Gastroesophageal sphincter (tissue), 4 donors: ENCODE results near the gene CXCL5. TPM values are rescaled to one million over a fixed set of nuclear protein-coding genes. Genes with fewer than 3 reads are reported as not detected.

Experiments
- ATAC-seq: fragments of 150-250 bp; one replicate; pipeline ENCODE4 v1.9.1; 2016; ENCODE audit warnings: mild to moderate bottlenecking, moderate library complexity
- H3K27ac ChIP-seq, 4 donors: fragments of 200-600 bp; sonication (generic) in 3 of 4; 1 replicate in 3 of 4; 2 replicates in 1 of 4; pipeline ENCODE4 v1.5.1; 2016 to 2019
- H3K27me3 ChIP-seq: fragments of 200-600 bp; sonication (generic); one replicate; pipeline ENCODE4 v1.5.1; 2019
- H3K36me3 ChIP-seq, 2 donors: fragments of 200-600 bp; sonication (generic); one replicate each; pipeline ENCODE4 v1.5.1; 2019; ENCODE audit warnings: control low read depth in 1 of 2
- H3K4me1 ChIP-seq, 3 donors: fragments of 200-600 bp; sonication (generic); 1 replicate in 2 of 3; 2 replicates in 1 of 3; pipeline ENCODE4 v1.5.1; 2016 to 2019; ENCODE audit warnings: control low read depth in 2 of 3
- H3K4me3 ChIP-seq, 2 donors: fragments of 200-600 bp; sonication (generic); one replicate each; pipeline ENCODE4 v1.5.1; 2019; ENCODE audit warnings: mild to moderate bottlenecking in 1 of 2, moderate library complexity in 1 of 2
- H3K9me3 ChIP-seq, 3 donors: fragments of 200-600 bp; sonication (generic); one replicate each; pipeline ENCODE4 v1.5.1; 2017 to 2019; ENCODE audit warnings: control low read depth in 2 of 3
- EP300 ChIP-seq: sonication (generic); formaldehyde crosslinking; IDR thresholded peaks from one replicate; pipeline ENCODE4 v1.6.1; 2017; ENCODE audit warnings: antibody characterized with exemption, mild to moderate bottlenecking
- POLR2A ChIP-seq, 2 donors: fragments of 450-650 bp; IDR thresholded peaks; one replicate each; pipeline ENCODE4 v1.6.1; 2017; ENCODE audit warnings: antibody characterized with exemption in 2 of 2, mild to moderate bottlenecking in 2 of 2, moderate library complexity in 1 of 2
- POLR2AphosphoS5 ChIP-seq: sonication (generic); formaldehyde crosslinking; IDR thresholded peaks from one replicate; pipeline ENCODE4 v1.6.1; 2017; ENCODE audit warnings: antibody characterized with exemption
- WGBS, 2 donors: methylation state at CpG; one replicate each; pipeline ENCODE4 v1.1.5; 2018; ENCODE audit warnings: low coverage in 1 of 2; 5-methylcytosine and 5-hydroxymethylcytosine counted together
- total RNA-seq, 4 donors: library from RNA; depleted of rRNA; stranded (reverse); fragments of >200 nt; gene quantifications; one replicate each; pipeline ENCODE4 v1.1.0, GENCODE V29; 2016
- TF ChIP-seq, protein P1 (sequence below), 4 experiments: fragments of 200-600 bp in 2 of 4; fragments of 450-650 bp in 2 of 4; sonication (generic) in 1 of 4; IDR thresholded peaks; one replicate each; pipeline ENCODE4 v1.5.1; 2017 to 2019; ENCODE audit warnings: antibody characterized with exemption in 4 of 4, mild to moderate bottlenecking in 2 of 4, moderate library complexity in 2 of 4

Gene CXCL5
- total RNA-seq, 4 donors from 2014 or later, result 0.19 to 1.3 (median 0.42) TPM; not detected in 1

DNA sequence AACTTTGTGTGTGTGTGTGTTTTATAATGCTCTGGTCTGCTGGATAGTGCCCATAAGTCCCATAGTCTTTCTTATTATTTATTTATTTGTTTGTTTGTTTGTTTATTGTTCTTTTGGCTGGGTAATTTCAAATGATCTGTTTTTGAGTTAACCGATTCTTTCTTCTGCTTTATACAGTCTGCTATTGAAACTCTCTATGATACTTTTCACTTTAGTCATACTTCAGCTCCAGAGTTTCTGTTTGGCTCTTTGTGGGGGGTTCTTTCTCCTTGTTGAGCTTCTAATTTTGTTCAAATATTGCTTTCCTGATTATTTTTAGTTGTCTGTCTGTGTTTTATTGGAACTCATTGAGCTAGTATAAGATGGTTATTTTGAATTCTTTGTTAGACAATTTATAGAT is 30.0 kb upstream of the CXCL5 start:
- no peak for ATAC-seq
- Histone ChIP-seq H3K4me3 (no peak overlapping the region), H3K36me3 (no peaks in the 10 kb centered on the region), H3K27me3 (no peaks in the 10 kb centered on the region), H3K4me1 (no peaks in the 10 kb centered on the region), H3K9me3 (peaks cover 0 to 6% (median 0%) of the 10 kb centered on the region in 3 donors), H3K27ac (no peak overlapping the region)
- TF ChIP-seq, protein P1, sequence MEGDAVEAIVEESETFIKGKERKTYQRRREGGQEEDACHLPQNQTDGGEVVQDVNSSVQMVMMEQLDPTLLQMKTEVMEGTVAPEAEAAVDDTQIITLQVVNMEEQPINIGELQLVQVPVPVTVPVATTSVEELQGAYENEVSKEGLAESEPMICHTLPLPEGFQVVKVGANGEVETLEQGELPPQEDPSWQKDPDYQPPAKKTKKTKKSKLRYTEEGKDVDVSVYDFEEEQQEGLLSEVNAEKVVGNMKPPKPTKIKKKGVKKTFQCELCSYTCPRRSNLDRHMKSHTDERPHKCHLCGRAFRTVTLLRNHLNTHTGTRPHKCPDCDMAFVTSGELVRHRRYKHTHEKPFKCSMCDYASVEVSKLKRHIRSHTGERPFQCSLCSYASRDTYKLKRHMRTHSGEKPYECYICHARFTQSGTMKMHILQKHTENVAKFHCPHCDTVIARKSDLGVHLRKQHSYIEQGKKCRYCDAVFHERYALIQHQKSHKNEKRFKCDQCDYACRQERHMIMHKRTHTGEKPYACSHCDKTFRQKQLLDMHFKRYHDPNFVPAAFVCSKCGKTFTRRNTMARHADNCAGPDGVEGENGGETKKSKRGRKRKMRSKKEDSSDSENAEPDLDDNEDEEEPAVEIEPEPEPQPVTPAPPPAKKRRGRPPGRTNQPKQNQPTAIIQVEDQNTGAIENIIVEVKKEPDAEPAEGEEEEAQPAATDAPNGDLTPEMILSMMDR (IDR thresholded peaks at IDR 0.05), result no peak
- TF ChIP-seq POLR2A (IDR thresholded peaks at IDR 0.05), result no peak
- no peak for TF ChIP-seq POLR2AphosphoS5
- TF ChIP-seq EP300, result no peak
- WGBS, 2 donors, result 11 to 50% methylated on average over 1 of the region's 1 CpG

DNA sequence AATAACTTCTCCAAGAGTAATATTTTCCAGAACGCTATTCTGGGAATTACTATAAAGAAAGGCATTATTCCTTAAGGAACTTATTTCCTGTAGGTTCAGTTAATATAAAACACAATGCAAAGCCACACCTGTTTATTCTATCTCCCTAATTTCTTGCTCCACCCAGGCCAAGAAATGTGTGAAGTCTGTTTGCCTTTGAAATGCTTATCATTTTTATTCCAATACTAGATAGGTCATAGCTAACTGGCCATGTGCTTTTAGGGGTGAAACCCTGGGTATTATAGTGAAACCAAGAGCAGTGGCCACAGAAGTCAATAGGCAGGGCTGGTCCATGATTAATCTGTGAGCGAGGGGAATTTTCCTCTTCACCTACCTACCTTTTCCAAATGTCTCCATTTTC is 25.2 kb upstream of the CXCL5 start:
- Histone ChIP-seq H3K27me3 (no peaks in the 10 kb centered on the region), H3K27ac (no peak overlapping the region), H3K4me1 (no peaks in the 10 kb centered on the region), H3K9me3 (peaks cover 0 to 6% (median 0%) of the 10 kb centered on the region in 3 donors), H3K36me3 (no peaks in the 10 kb centered on the region), H3K4me3 (no peak overlapping the region)
- no peak for ATAC-seq
- WGBS, 2 donors, result 78 to 90% methylated on average over 1 to 2 of the region's 2 CpGs
- TF ChIP-seq POLR2AphosphoS5 (no peak), EP300 (no peak), POLR2A (IDR thresholded peaks at IDR 0.05) (no peak)
- TF ChIP-seq, protein P1 (IDR thresholded peaks at IDR 0.05), result no peak

DNA sequence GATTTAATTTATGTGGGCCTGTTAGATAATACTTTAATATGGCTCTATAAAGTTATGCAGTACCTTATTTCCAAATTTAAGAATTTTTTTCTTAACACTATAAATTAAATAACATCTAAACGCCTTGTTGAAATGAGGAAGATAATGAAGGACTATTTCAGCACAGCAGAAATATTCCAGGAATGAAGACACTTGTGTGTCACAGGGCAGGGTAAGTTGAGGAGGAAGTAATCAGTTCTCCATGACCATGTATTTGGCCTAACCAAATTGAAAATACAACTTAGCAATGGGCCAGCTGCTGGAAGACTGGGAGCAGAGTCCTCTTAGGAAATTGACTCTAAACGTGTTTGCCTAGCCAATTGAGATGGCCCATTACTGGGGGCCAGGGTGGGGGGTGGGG is 23.1 kb upstream of the CXCL5 start:
- no peak for TF ChIP-seq POLR2AphosphoS5
- no peak for TF ChIP-seq POLR2A (IDR thresholded peaks at IDR 0.05)
- TF ChIP-seq, protein P1 (IDR thresholded peaks at IDR 0.05), result no peak
- no peak for TF ChIP-seq EP300
- no peak overlapping the region for H3K4me3 ChIP-seq
- no peak for ATAC-seq
- H3K27me3 ChIP-seq, result no peaks in the 10 kb centered on the region
- 0 to 55% methylated on average over 1 to 2 of the region's 2 CpGs for WGBS, 2 donors
- H3K4me1 ChIP-seq, result no peaks in the 10 kb centered on the region
- no peak overlapping the region for H3K27ac ChIP-seq
- no peaks in the 10 kb centered on the region for H3K36me3 ChIP-seq
- H3K9me3 ChIP-seq, result peaks cover 0 to 6% (median 0%) of the 10 kb centered on the region in 3 donors

DNA sequence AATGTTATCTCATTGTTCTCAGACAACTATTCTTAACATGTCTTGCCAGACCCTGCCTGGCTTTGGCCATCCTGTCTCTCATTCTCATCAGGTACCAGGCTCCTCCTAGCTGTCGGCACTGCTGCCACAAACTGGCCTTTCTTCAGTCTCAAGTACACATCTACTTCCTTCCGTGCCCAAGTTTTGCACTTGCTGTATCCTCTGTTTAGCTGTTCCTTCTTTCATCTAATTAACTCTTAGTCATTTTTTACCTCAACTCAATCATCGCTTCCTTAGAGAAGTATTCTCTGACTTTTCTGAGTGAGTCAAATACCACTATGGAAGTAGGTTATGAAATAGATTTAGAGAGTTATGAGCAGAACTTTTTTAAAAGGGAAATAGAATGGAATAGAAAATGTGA is 20.3 kb upstream of the CXCL5 start:
- no peak overlapping the region for H3K27ac ChIP-seq
- H3K4me1 ChIP-seq, result no peaks in the 10 kb centered on the region
- H3K4me3 ChIP-seq, result no peak overlapping the region
- no peak for ATAC-seq
- 60 to 100% methylated on average over 1 to 3 of the region's 3 CpGs for WGBS, 2 donors
- TF ChIP-seq EP300 (no peak), POLR2A (IDR thresholded peaks at IDR 0.05) (no peak), POLR2AphosphoS5 (no peak)
- TF ChIP-seq, protein P1 (IDR thresholded peaks at IDR 0.05), result no peak
- no peaks in the 10 kb centered on the region for H3K9me3 ChIP-seq
- no peaks in the 10 kb centered on the region for H3K27me3 ChIP-seq
- no peaks in the 10 kb centered on the region for H3K36me3 ChIP-seq

DNA sequence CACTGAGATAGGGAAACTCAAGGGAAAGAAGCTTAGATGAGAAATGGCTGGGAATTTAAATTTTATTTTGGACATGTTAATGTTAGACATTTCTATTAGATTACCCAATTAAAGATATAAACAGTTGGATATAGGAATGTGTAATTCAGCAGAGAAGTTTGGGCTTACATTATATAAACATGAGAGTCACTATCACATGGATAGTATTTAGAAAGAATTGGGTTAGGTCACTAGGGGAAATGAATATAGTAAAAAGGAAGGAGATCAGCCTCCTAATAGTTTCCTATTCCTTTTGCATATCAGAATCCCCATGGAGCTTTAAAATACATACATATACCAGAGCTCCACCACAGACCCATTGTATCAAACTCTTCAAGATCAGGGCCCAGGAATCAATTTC is 19.6 kb upstream of the CXCL5 start:
- TF ChIP-seq, protein P1 (IDR thresholded peaks at IDR 0.05), result no peak
- no peak for TF ChIP-seq POLR2AphosphoS5
- TF ChIP-seq POLR2A (IDR thresholded peaks at IDR 0.05), result no peak
- no peak for TF ChIP-seq EP300
- Histone ChIP-seq H3K27ac (no peak overlapping the region), H3K27me3 (no peaks in the 10 kb centered on the region), H3K36me3 (no peaks in the 10 kb centered on the region), H3K9me3 (no peaks in the 10 kb centered on the region), H3K4me1 (no peaks in the 10 kb centered on the region), H3K4me3 (no peak overlapping the region)
- ATAC-seq, result no peak
